Kidney (tissue), 14 donors: Measurements from ENCODE around the gene LRP1. TPM values are rescaled to one million over a fixed set of nuclear protein-coding genes. Genes with fewer than 3 reads are reported as not detected.

Experiments
- DNase-seq, 5 donors: peaks; one replicate each; pipeline ENCODE4 v3.0.0-alpha.2; 2013 to 2020
- FAIRE-seq: peaks from 2 replicates; lab custom pipeline; 2012; peaks lifted over from hg19 to GRCh38; lab: Jason Lieb, UNC
- H3K27ac ChIP-seq, 2 donors: one replicate each; pipeline ENCODE4 v1.7.0; 2013; ENCODE audit warnings: low read depth in 2 of 2, low read length in 2 of 2, inconsistent platforms in 1 of 2
- H3K27me3 ChIP-seq: one replicate; pipeline ENCODE4 v1.7.1; 2013; ENCODE audit warnings: low read length, inconsistent platforms; ENCODE audit not compliant: control insufficient read depth, insufficient read depth
- H3K36me3 ChIP-seq, 3 donors: one replicate each; pipeline versions ENCODE4 v1.7.0 to v1.7.1; 2013; ENCODE audit warnings: low read length in 3 of 3, control low read depth in 1 of 3, inconsistent platforms in 1 of 3; ENCODE audit not compliant: insufficient read depth in 3 of 3, control insufficient read depth in 2 of 3
- H3K4me1 ChIP-seq, 3 donors: one replicate each; pipeline versions ENCODE4 v1.7.0 to v1.7.1; 2013; ENCODE audit warnings: low read length in 3 of 3, inconsistent platforms in 1 of 3, low read depth in 1 of 3; ENCODE audit not compliant: control insufficient read depth in 2 of 3, insufficient read depth in 2 of 3
- H3K4me3 ChIP-seq, 3 donors: one replicate each; pipeline versions ENCODE4 v1.7.0 to v1.8.1; 2013; ENCODE audit warnings: low read length in 3 of 3, control low read depth in 1 of 3, inconsistent platforms in 1 of 3
- H3K9ac ChIP-seq, 3 donors: one replicate each; pipeline versions ENCODE4 v1.7.0 to v1.7.1; 2013; ENCODE audit warnings: low read length in 3 of 3, control low read depth in 1 of 3, inconsistent platforms in 1 of 3
- H3K9me3 ChIP-seq, 3 donors: one replicate each; pipeline versions ENCODE4 v1.7.0 to v1.7.1; 2013; ENCODE audit warnings: low read length in 3 of 3, control low read depth in 1 of 3, inconsistent platforms in 1 of 3; ENCODE audit not compliant: control insufficient read depth in 2 of 3, insufficient read depth in 1 of 3
- intact Hi-C: fragments of 100-400 bp; cut with DNase I; formaldehyde crosslinking; loops from one replicate; pipeline ENCODE4 v1.11.1; 2022
- polyA plus RNA-seq: library from polyadenylated mRNA; stranded (reverse); fragments of 350-450 nt; fragmentation: Illumina TruSeq; extraction: RNeasy Lipid Tissue Mini Kit (QIAGEN cat#74804); gene quantifications from one replicate; pipeline ENCODE4 v1.2.3, GENCODE V29; 2014; ENCODE audit warnings: low read depth, low replicate concordance; ENCODE audit not compliant: insufficient read depth
- total RNA-seq: library from RNA; stranded (reverse); fragmentation: NEBNext Ultra II Directional; extraction: Animal tissue kit (Norgen Biotek cat#: 25700); gene quantifications from one replicate; pipeline ENCODE4 v1.2.1, GENCODE V29; 2021
- TF ChIP-seq, protein P1 (sequence below): IDR thresholded peaks from 3 replicates; pipeline ENCODE4 v1.5.1; 2012; ENCODE audit warnings: mild to moderate bottlenecking, moderate library complexity, borderline replicate concordance; ENCODE audit not compliant: insufficient read depth; ENCODE audit errors: extremely low read depth
- donor health status: control.
- donor health status: control.
- donor health status: control.
- donor health status: control.
- donor health status: control.
- donor health status: DM: yes; HTN: yes; CAD: no.
- donor health status: Normal renal cell carcinoma (clear cell type).

Gene LRP1
- total and polyA plus RNA-seq, 2 donors from 2014 or later, result 18.7 to 121 TPM

DNA sequence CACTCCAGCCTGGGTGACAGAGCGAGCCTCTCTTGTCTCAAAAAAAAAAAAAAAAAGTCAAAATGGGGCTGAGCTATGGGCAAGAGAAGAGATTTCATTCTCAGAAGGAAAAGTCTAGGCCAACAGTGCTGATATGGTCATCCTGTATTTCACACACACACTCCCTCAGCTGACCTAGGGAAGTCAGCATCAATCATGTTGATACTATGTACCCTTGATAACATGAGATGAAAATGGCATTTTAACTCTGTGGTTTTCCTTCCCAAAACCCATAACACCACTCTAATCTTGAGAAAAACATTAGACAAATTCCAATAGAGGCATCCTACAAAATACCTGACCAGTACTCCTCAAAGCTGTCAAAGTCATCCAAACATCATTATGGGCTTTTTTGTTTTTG, 47.4 kb upstream of the LRP1 start:
- FAIRE-seq (no peak), DNase-seq (no peak)
- Histone ChIP-seq H3K36me3 (no peaks in the 10 kb centered on the region), H3K9me3 (no peaks in the 10 kb centered on the region), H3K4me3 (no peak overlapping the region), H3K4me1 (peaks cover 0 to 9% (median 6%) of the 10 kb centered on the region in 3 donors), H3K27me3 (no peaks in the 10 kb centered on the region), H3K9ac (no peak overlapping the region), H3K27ac (no peak overlapping the region)
- TF ChIP-seq, protein P1, sequence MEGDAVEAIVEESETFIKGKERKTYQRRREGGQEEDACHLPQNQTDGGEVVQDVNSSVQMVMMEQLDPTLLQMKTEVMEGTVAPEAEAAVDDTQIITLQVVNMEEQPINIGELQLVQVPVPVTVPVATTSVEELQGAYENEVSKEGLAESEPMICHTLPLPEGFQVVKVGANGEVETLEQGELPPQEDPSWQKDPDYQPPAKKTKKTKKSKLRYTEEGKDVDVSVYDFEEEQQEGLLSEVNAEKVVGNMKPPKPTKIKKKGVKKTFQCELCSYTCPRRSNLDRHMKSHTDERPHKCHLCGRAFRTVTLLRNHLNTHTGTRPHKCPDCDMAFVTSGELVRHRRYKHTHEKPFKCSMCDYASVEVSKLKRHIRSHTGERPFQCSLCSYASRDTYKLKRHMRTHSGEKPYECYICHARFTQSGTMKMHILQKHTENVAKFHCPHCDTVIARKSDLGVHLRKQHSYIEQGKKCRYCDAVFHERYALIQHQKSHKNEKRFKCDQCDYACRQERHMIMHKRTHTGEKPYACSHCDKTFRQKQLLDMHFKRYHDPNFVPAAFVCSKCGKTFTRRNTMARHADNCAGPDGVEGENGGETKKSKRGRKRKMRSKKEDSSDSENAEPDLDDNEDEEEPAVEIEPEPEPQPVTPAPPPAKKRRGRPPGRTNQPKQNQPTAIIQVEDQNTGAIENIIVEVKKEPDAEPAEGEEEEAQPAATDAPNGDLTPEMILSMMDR, result no peak
- intact Hi-C loops, result no loop called here

DNA sequence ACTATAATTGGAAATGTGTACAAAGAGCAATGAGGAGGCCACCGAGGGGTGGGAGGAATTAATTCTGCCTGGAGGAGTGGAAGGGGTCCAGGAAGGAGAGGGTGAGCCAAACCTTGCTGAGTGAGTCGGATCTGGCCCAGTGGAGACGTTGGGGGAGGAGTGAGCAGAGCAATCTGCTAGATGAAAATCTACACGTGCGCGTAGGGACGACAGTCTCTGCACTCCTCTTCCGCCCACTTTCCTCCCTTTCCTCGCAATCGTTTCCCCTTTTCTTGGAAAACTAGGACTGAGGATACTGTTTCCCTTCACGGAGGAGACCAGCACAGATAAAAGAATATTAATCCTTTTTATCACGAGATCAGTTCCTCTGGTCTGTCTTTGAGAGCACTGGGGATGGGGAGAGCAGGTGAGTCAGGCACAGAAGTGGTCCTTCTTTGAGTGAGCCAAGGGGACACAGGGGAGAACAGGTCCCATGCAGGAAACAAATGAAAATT, 42.2 kb upstream of the LRP1 start:
- Histone ChIP-seq H3K36me3 (peaks cover 0 to 1% (median under 1%) of the 10 kb centered on the region in 3 donors), H3K4me1 (peaks cover 5 to 15% (median 13%) of the 10 kb centered on the region in 3 donors), H3K27me3 (no peaks in the 10 kb centered on the region), H3K27ac (peak overlapping the region; percentile 99 to 100), H3K9me3 (no peaks in the 10 kb centered on the region), H3K9ac (peak overlapping the region; percentile 53 to 84 (median 83)), H3K4me3 (peak overlapping the region; percentile 65 to 93 (median 74))
- DNase-seq, result peak in 4 of 5 donors; percentile 84 to 94 (median 89)
- FAIRE-seq, result no peak
- intact Hi-C loops, result no loop called here
- TF ChIP-seq, protein P1, result no peak

DNA sequence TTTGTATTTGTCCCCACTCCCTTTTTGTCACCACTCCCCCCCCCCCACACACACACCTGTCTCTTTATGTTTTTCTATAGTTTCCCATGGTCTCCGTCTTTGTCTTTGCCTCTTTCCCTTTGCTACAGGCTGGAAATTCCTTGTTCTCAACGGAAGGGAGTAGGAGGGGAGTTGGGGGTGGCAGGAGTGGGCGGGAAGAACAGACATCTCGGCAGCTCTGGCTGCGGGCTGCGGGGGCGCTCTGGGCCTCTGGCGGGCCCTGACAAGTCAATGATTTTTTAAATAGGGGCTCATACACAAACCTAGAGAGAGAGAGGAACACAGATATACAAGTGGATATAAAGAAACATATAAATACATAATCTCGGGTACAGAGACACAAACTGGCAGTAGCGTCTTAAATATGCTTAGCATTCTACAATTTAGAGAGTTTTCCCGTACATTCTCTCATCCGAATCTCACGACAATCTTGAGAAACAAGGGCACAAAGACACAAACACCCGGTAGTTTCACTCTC, 41.7 kb upstream of the LRP1 start:
- H3K9ac ChIP-seq, result peak overlapping the region; percentile 53 to 91 (median 83)
- intact Hi-C loops, result no loop called here
- TF ChIP-seq, protein P1, result peak; percentile 28
- no peaks in the 10 kb centered on the region for H3K9me3 ChIP-seq
- FAIRE-seq (no peak), DNase-seq (peak; percentile 90 to 97 (median 94))
- peak overlapping the region; percentile 99 to 100 for H3K27ac ChIP-seq
- peaks cover 0 to 6% (median 4%) of the 10 kb centered on the region in 3 donors for H3K36me3 ChIP-seq
- H3K27me3 ChIP-seq, result no peaks in the 10 kb centered on the region
- peaks cover 5 to 15% (median 14%) of the 10 kb centered on the region in 3 donors for H3K4me1 ChIP-seq
- H3K4me3 ChIP-seq, result peak overlapping the region; percentile 65 to 93 (median 74)
